HCT116 (cell line): ENCODE measurements around the gene ATP13A4. TPM values are rescaled to one million over a fixed set of nuclear protein-coding genes. Genes with fewer than 3 reads are reported as not detected.

Source experiments
- ATAC-seq: fragments of 200-7000 bp; cut with Tn5 transposase; 2 replicates; pipeline ENCODE4 v1.9.1; 2020; ENCODE audit warnings: mild to moderate bottlenecking, moderate library complexity
- BruUV-seq: library from RNA; stranded (reverse); fragments of 400-500 nt; replicated peaks from 2 replicates; lab custom pipeline; 2021; lab: Mats Ljungman, UMichigan
- CTCF ChIA-PET: fragments of 300-600 bp; sonication (Branson Sonifier 250); formaldehyde crosslinking; loops from one replicate; lab custom pipeline; 2021; ENCODE audit warnings: antibody characterized with exemption; lab: Charles Lee
- POLR2A ChIA-PET: fragments of 300-600, 350-600 bp; sonication (Branson Sonifier 250); formaldehyde crosslinking; loops from one replicate; lab custom pipeline; 2021; ENCODE audit warnings: antibody characterized with exemption; lab: Charles Lee
- RAD21 ChIA-PET, 2 experiments: fragments of 300-600 bp; sonication (Branson Sonifier 250); formaldehyde crosslinking; loops; one replicate each; lab custom pipeline; 2023; ENCODE audit warnings: low total read pairs in 2 of 2; ENCODE audit not compliant: uncharacterized antibody in 2 of 2, unreplicated experiment in 2 of 2, low non-redundant PET in 1 of 2; lab: Charles Lee
- DNase-seq: peaks from one replicate; pipeline ENCODE4 v3.0.0-alpha.2; 2010; ENCODE audit warnings: low read depth, low spot score
- H2AFZ ChIP-seq: fragments of 200-600 bp; shearing (Covaris generic), sonication (generic); 2 replicates; pipeline ENCODE4 v1.6.1; 2017; ENCODE audit warnings: low read depth, mixed run types, mixed read lengths, antibody characterized with exemption, low read length; ENCODE audit not compliant: poor library complexity, severe bottlenecking
- H3K27ac ChIP-seq: 2 replicates; pipeline ENCODE4 v1.5.1; 2012; ENCODE audit warnings: low read depth, low read length
- H3K27me3 ChIP-seq: fragments of 200-600 bp; sonication (generic); 2 replicates; pipeline ENCODE4 v1.6.1; 2016; ENCODE audit warnings: mixed run types, low read length, mixed read lengths; ENCODE audit not compliant: insufficient read depth
- H3K36me3 ChIP-seq, 2 experiments: fragments of 200-500 bp in 1 of 2; fragments of 200-600 bp in 1 of 2; sonication (Bioruptor generic) in 1 of 2; sonication (generic) in 1 of 2; 2 replicates each; pipeline versions ENCODE4 v1.5.1 to v1.6.1; 2014 to 2016; ENCODE audit warnings: low read length in 2 of 2, inconsistent platforms in 1 of 2, mixed read lengths in 1 of 2, mixed run types in 1 of 2; ENCODE audit not compliant: insufficient read depth in 2 of 2, control insufficient read depth in 1 of 2
- H3K4me1 ChIP-seq, 2 experiments: fragments of 200-600 bp in 1 of 2; sonication (generic) in 1 of 2; 2 replicates each; pipeline versions ENCODE4 v1.5.1 to v1.6.1; 2012 to 2017; ENCODE audit warnings: low read length in 2 of 2, inconsistent platforms in 1 of 2, mild to moderate bottlenecking in 1 of 2, mixed read lengths in 1 of 2, mixed run types in 1 of 2, moderate library complexity in 1 of 2; ENCODE audit not compliant: insufficient read depth in 2 of 2, control insufficient read depth in 1 of 2
- H3K4me2 ChIP-seq: fragments of 200-600 bp; sonication (generic); 2 replicates; pipeline ENCODE4 v1.6.1; 2017; ENCODE audit warnings: mixed run types, low read length, mixed read lengths
- H3K4me3 ChIP-seq, 2 experiments: fragments of 200-600 bp in 1 of 2; sonication (generic) in 1 of 2; replicated peaks in 1 of 2; 2 replicates each; pipeline ENCODE4 v1.5.1; 2011 to 2016; ENCODE audit warnings: low read length in 2 of 2, control low read depth in 1 of 2, low read depth in 1 of 2, mild to moderate bottlenecking in 1 of 2, mixed read lengths in 1 of 2, mixed run types in 1 of 2
- H3K79me2 ChIP-seq: fragments of 200-600 bp; sonication (generic); 2 replicates; pipeline ENCODE4 v1.6.1; 2017; ENCODE audit warnings: mild to moderate bottlenecking, mixed run types, low read length, moderate library complexity, mixed read lengths; ENCODE audit not compliant: insufficient read depth
- H3K9ac ChIP-seq: fragments of 200-600 bp; sonication (generic); 2 replicates; pipeline ENCODE4 v1.6.1; 2016; ENCODE audit warnings: low read length, mixed read lengths
- H3K9me2 ChIP-seq: fragments of 200-600 bp; sonication (generic), shearing (Covaris generic); 2 replicates; pipeline ENCODE4 v1.6.1; 2017; ENCODE audit warnings: mixed run types, mild to moderate bottlenecking, moderate library complexity; ENCODE audit not compliant: insufficient read depth
- H3K9me3 ChIP-seq, 2 experiments: fragments of 200-500 bp in 1 of 2; fragments of 200-600 bp in 1 of 2; sonication (Bioruptor generic) in 1 of 2; sonication (generic) in 1 of 2; 2 replicates each; pipeline ENCODE4 v1.6.1; 2014 to 2017; ENCODE audit warnings: low read length in 2 of 2, mixed read lengths in 2 of 2, inconsistent platforms in 1 of 2, low read depth in 1 of 2, mild to moderate bottlenecking in 1 of 2, mixed run types in 1 of 2, moderate library complexity in 1 of 2; ENCODE audit not compliant: control insufficient read depth in 1 of 2, insufficient read depth in 1 of 2
- H4K20me1 ChIP-seq: fragments of 200-600 bp; sonication (generic), shearing (Covaris generic); 2 replicates; pipeline ENCODE4 v1.6.1; 2017; ENCODE audit warnings: mixed run types, mild to moderate bottlenecking, moderate library complexity; ENCODE audit not compliant: insufficient read depth
- ATF3 ChIP-seq: IDR thresholded peaks from 2 replicates; pipeline ENCODE4 v1.6.1; 2012
- CBX3 ChIP-seq: IDR thresholded peaks from 2 replicates; pipeline ENCODE4 v1.6.1; 2012; ENCODE audit warnings: low read depth
- CEBPB ChIP-seq: IDR thresholded peaks from 2 replicates; pipeline ENCODE4 v1.6.1; 2012; ENCODE audit warnings: low read depth
- CTCF ChIP-seq, 3 experiments: fragments of 200-600 bp in 1 of 3; sonication (generic) in 1 of 3; IDR thresholded peaks in 2 of 3; conservative IDR thresholded peaks in 1 of 3; 2 replicates each; pipeline ENCODE4 v1.5.1; 2012 to 2017; ENCODE audit warnings: low read depth in 2 of 3, low read length in 2 of 3, antibody characterized with exemption in 1 of 3, borderline replicate concordance in 1 of 3, control low read depth in 1 of 3, mild to moderate bottlenecking in 1 of 3, mixed read lengths in 1 of 3, mixed run types in 1 of 3, moderate library complexity in 1 of 3; ENCODE audit not compliant: insufficient read depth in 1 of 3
- EGR1 ChIP-seq: IDR thresholded peaks from 2 replicates; pipeline ENCODE4 v1.6.1; 2012; ENCODE audit warnings: low read depth
- ELF1 ChIP-seq: IDR thresholded peaks from 2 replicates; pipeline ENCODE4 v1.6.1; 2012; ENCODE audit warnings: low read depth, borderline replicate concordance
- EZH2 ChIP-seq: fragments of 200-600 bp; sonication (generic); IDR thresholded peaks from 2 replicates; pipeline ENCODE4 v1.6.1; 2017; ENCODE audit warnings: antibody characterized with exemption, mixed run types
- EZH2phosphoT487 ChIP-seq: fragments of 200-600 bp; IDR thresholded peaks from 2 replicates; pipeline ENCODE4 v1.6.1; 2018; ENCODE audit warnings: antibody characterized with exemption, borderline replicate concordance
- FOSL1 ChIP-seq: IDR thresholded peaks from 2 replicates; pipeline ENCODE4 v1.6.1; 2012; ENCODE audit warnings: low read depth
- MAX ChIP-seq: IDR thresholded peaks from 2 replicates; pipeline ENCODE4 v1.6.1; 2012
- POLR2A ChIP-seq: IDR thresholded peaks from 2 replicates; pipeline ENCODE4 v1.7.0; 2011; ENCODE audit warnings: borderline replicate concordance; ENCODE audit not compliant: insufficient read depth, insufficient read length; ENCODE audit errors: extremely low read depth
- RAD21 ChIP-seq: IDR thresholded peaks from 2 replicates; pipeline ENCODE4 v1.6.1; 2012; ENCODE audit warnings: low read depth, mild to moderate bottlenecking
- REST ChIP-seq: IDR thresholded peaks from 2 replicates; pipeline ENCODE4 v1.6.1; 2012; ENCODE audit warnings: low read depth
- SIN3A ChIP-seq: IDR thresholded peaks from 2 replicates; pipeline ENCODE4 v1.6.1; 2012; ENCODE audit warnings: low read depth
- SRF ChIP-seq: IDR thresholded peaks from 2 replicates; pipeline ENCODE4 v1.6.1; 2012; ENCODE audit warnings: low read depth
- TCF7L2 ChIP-seq: IDR thresholded peaks from 2 replicates; pipeline ENCODE4 v1.7.0; 2011; ENCODE audit warnings: borderline replicate concordance, inconsistent platforms; ENCODE audit not compliant: insufficient read depth, insufficient read length; ENCODE audit errors: extremely low read depth
- YY1 ChIP-seq: IDR thresholded peaks from 2 replicates; pipeline ENCODE4 v1.6.1; 2011; ENCODE audit warnings: low read length, low read depth, moderate library complexity, mild to moderate bottlenecking; ENCODE audit not compliant: insufficient replicate concordance; ENCODE audit errors: extremely low read depth
- ZBTB33 ChIP-seq: IDR thresholded peaks from 2 replicates; pipeline ENCODE4 v1.6.1; 2011; ENCODE audit warnings: mild to moderate bottlenecking, low read length, moderate library complexity; ENCODE audit not compliant: insufficient replicate concordance; ENCODE audit errors: extremely low read depth
- ZFX ChIP-seq: fragments of 450-650 bp; IDR thresholded peaks from 2 replicates; pipeline ENCODE4 v1.6.1; 2017
- ZNF274 ChIP-seq: fragments of 200-500 bp; sonication (Bioruptor generic); IDR thresholded peaks from 2 replicates; pipeline ENCODE4 v1.6.1; 2014; ENCODE audit warnings: mild to moderate bottlenecking, low read depth, low read length, inconsistent platforms
- intact Hi-C: fragments of 100-400 bp; cut with micrococcal nuclease; formaldehyde crosslinking; loops from 2 replicates; pipeline ENCODE4 v1.10.0; 2022
- total RNA-seq: library from RNA; stranded (reverse); gene quantifications from one replicate; pipeline ENCODE4 v1.2.1, GENCODE V29; 2021; ENCODE audit not compliant: unreplicated experiment

The ATP13A4 gene
- total RNA-seq, 1 experiment from 2014 or later: 0.15 TPM

GRCh38 chr3:193552923-193553322 lies 1.8 kb downstream of the ATP13A4 start:
- intact Hi-C loops: no loop called here
- Histone ChIP-seq H3K9me3 (no peaks in the 10 kb centered on the region), H3K9me2 (no peaks in the 10 kb centered on the region), H2AFZ (no peak overlapping the region), H3K9ac (no peak overlapping the region), H3K27me3 (peaks cover 24% of the 10 kb centered on the region), H3K36me3 (no peaks in the 10 kb centered on the region), H3K27ac (no peak overlapping the region), H3K79me2 (no peaks in the 10 kb centered on the region), H3K4me2 (no peak overlapping the region), H4K20me1 (no peaks in the 10 kb centered on the region), H3K4me1 (no peaks in the 10 kb centered on the region), H3K4me3 (no peak overlapping the region)
- ChIA-PET POLR2A (interaction anchor here (0.6 kb wide), 1 partner anchor 14 kb away, joined by 5 read pairs; no protein-coding TSS in a partner anchor), RAD21 (no interaction called here), CTCF (no interaction called here)
- BruUV-seq: no TSS peak
- ATAC-seq: no peak
- DNase-seq: no peak
- no peak for TF ChIP-seq CTCF (IDR thresholded peaks at IDR 0.05 in 2 of 3, conservative IDR thresholded peaks at IDR 0.05 in 1 of 3; ENCODE audit: borderline replicate concordance in 1 of 3, insufficient read depth in 1 of 3, low read depth in 2 of 3, low read length in 2 of 3)
- no peak for TF ChIP-seq ATF3
- no peak for TF ChIP-seq ZFX
- no peak for TF ChIP-seq SRF
- no peak for TF ChIP-seq ELF1
- no peak for TF ChIP-seq CEBPB
- TF ChIP-seq TCF7L2: no peak
- no peak for TF ChIP-seq CBX3
- no peak for TF ChIP-seq POLR2A
- TF ChIP-seq ZBTB33: no peak
- TF ChIP-seq SIN3A: no peak
- TF ChIP-seq MAX: no peak
- no peak for TF ChIP-seq EGR1
- TF ChIP-seq FOSL1: no peak
- TF ChIP-seq EZH2: no peak
- TF ChIP-seq RAD21: no peak
- TF ChIP-seq YY1: no peak
- no peak for TF ChIP-seq REST
- no peak for TF ChIP-seq EZH2phosphoT487
- no peak for TF ChIP-seq ZNF274
